Endothelial cell (in vitro differentiated cells): ENCODE measurements around the gene LRRC3B. TPM values are rescaled to one million over a fixed set of nuclear protein-coding genes. Genes with fewer than 3 reads are reported as not detected.

Source experiments
- DNase-seq: peaks from one replicate; pipeline ENCODE4 v3.0.0; 2021; ENCODE audit warnings: low spot score
- H3K27ac Mint-ChIP-seq: one replicate; pipeline ENCODE4 v1.8.0; 2021; ENCODE audit warnings: mixed read lengths, inconsistent platforms; ENCODE audit not compliant: unreplicated experiment
- H3K27me3 Mint-ChIP-seq: one replicate; pipeline ENCODE4 v1.8.0; 2021; ENCODE audit warnings: mild to moderate bottlenecking, moderate library complexity, mixed read lengths, inconsistent platforms; ENCODE audit not compliant: unreplicated experiment
- H3K36me3 Mint-ChIP-seq: one replicate; pipeline ENCODE4 v1.8.0; 2021; ENCODE audit warnings: mild to moderate bottlenecking, low read depth, mixed read lengths, inconsistent platforms; ENCODE audit not compliant: unreplicated experiment
- H3K4me1 Mint-ChIP-seq: one replicate; pipeline ENCODE4 v1.8.0; 2021; ENCODE audit warnings: mild to moderate bottlenecking, mixed read lengths, inconsistent platforms; ENCODE audit not compliant: unreplicated experiment
- H3K4me3 Mint-ChIP-seq: one replicate; pipeline ENCODE4 v1.8.0; 2021; ENCODE audit warnings: mild to moderate bottlenecking, mixed read lengths, inconsistent platforms; ENCODE audit not compliant: unreplicated experiment
- H3K9me3 Mint-ChIP-seq: one replicate; pipeline ENCODE4 v1.8.0; 2021; ENCODE audit warnings: mixed read lengths, inconsistent platforms; ENCODE audit not compliant: unreplicated experiment
- total RNA-seq: library from RNA; stranded (reverse); fragmentation: NEBNext Ultra II Directional; extraction: Animal tissue kit (Norgen Biotek cat#: 25700); gene quantifications from one replicate; pipeline ENCODE4 v1.2.1, GENCODE V29; 2021; ENCODE audit not compliant: unreplicated experiment
- TF ChIP-seq, protein P1 (sequence below): fragments of 200-600 bp; sonication (generic); IDR thresholded peaks from one replicate; pipeline ENCODE4 v1.5.0; 2021; ENCODE audit warnings: antibody characterized with exemption; ENCODE audit not compliant: unreplicated experiment

Gene LRRC3B
- total RNA-seq, 1 donor from 2014 or later = 3.6 TPM

DNA sequence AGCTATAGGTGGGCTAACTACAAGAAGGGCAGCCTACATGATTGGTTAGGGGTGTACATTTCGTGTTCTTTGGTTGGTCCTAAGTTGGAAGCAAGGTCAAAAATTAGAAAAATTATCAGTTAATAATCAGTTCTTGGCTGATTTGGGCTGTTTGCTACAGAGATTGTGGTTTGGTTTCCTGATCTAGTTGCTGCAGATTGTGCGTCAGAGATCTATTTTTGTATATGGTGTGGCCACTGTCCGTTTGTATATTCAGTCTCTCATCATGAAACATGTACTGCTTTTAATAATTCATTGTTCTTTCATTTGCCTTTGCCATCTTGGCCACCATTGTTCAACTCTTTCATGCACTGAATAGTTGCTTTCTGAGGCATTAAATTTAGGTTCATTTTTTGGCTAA, 80.9 kb downstream of the LRRC3B start:
- Mint-ChIP-seq H3K36me3 (no peaks in the 10 kb centered on the region), H3K27ac (no peak overlapping the region), H3K9me3 (no peaks in the 10 kb centered on the region), H3K27me3 (no peaks in the 10 kb centered on the region), H3K4me1 (no peaks in the 10 kb centered on the region), H3K4me3 (no peak overlapping the region)
- TF ChIP-seq, protein P1, sequence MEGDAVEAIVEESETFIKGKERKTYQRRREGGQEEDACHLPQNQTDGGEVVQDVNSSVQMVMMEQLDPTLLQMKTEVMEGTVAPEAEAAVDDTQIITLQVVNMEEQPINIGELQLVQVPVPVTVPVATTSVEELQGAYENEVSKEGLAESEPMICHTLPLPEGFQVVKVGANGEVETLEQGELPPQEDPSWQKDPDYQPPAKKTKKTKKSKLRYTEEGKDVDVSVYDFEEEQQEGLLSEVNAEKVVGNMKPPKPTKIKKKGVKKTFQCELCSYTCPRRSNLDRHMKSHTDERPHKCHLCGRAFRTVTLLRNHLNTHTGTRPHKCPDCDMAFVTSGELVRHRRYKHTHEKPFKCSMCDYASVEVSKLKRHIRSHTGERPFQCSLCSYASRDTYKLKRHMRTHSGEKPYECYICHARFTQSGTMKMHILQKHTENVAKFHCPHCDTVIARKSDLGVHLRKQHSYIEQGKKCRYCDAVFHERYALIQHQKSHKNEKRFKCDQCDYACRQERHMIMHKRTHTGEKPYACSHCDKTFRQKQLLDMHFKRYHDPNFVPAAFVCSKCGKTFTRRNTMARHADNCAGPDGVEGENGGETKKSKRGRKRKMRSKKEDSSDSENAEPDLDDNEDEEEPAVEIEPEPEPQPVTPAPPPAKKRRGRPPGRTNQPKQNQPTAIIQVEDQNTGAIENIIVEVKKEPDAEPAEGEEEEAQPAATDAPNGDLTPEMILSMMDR = no peak
- DNase-seq = no peak

DNA sequence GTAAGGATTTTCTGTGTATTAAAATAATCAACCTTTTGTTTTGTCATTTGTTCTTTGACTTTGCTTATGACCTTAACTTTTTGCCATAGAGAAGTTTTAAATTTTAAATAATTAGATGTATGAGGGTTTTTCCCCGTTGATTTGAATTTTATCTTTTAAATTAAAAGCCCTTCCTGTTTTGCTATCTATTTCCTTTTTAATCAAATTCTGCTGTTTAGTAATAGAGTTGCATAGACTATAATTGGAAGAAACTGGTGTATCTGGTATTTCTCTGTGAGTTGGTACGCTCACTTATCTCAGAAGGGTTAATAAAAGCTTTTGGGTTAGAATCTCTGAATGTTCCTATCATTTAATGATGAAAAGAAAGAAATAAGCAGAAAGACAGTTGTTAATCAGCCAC, 82.2 kb downstream of the LRRC3B start:
- TF ChIP-seq, protein P1 = no peak
- H3K4me3 Mint-ChIP-seq = no peak overlapping the region
- H3K9me3 Mint-ChIP-seq = no peaks in the 10 kb centered on the region
- H3K27me3 Mint-ChIP-seq = no peaks in the 10 kb centered on the region
- no peak overlapping the region for H3K27ac Mint-ChIP-seq
- no peaks in the 10 kb centered on the region for H3K36me3 Mint-ChIP-seq
- DNase-seq = no peak
- H3K4me1 Mint-ChIP-seq = no peaks in the 10 kb centered on the region

DNA sequence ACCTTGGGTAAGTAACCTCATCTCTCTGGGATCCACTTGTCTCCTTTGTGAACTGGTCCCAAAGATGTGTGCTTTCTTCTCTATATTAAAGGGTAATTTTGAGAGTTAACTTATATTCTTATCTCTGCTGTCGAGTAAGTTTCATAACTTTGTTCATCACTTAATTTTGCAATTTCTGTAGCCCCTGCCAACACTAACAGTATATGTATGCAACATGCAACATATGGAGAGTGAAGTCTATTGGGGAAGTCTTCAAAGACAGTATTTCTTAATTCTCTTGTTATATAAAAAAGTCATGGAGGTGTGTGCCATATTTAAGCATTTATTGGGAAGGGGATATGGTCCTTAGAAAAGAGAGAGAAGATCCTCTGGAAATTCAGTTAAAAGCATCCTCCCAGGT, 85.9 kb downstream of the LRRC3B start:
- Mint-ChIP-seq H3K27ac (no peak overlapping the region), H3K27me3 (no peaks in the 10 kb centered on the region), H3K9me3 (no peaks in the 10 kb centered on the region), H3K4me3 (no peak overlapping the region), H3K4me1 (no peaks in the 10 kb centered on the region), H3K36me3 (no peaks in the 10 kb centered on the region)
- no peak for DNase-seq
- TF ChIP-seq, protein P1 = no peak

DNA sequence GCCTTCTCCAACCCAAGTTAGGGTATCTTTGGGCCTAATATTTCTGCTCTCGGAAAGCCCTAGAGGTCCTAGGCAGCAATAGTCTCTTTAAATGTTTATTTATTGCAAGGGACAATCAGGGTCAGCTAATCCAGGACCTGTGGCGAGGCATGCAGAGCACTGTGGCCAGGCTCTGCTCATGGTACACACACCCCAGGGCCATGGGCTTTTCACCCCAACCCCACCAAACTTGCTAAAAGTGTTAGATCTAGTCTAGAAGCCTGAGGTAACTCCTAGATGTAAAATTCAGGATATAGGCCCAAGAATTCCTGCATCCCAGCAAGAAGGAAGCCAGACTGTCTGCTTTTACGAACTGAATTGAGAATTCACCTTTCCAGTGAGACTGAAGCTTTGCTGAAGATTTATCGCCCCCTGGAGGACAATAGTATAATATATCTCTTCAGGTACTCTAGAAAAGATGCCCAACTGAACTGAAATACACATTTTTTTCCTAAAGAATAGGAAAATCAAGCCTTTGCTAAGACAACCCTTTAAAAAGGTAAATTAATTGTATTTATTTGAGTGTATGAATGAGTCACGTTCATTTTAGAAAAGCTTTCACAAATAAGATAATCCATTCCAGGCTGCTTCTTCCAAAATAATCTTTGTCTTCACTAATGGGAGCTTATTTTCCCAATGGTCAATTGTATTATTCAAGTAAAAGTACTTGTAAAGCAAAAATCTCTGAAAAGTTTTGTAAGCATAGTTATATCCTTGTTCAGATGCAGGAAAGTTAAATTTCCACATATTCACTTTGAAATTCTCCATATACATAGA, 89.8 kb downstream of the LRRC3B start:
- Mint-ChIP-seq H3K27ac (no peak overlapping the region), H3K36me3 (no peaks in the 10 kb centered on the region), H3K27me3 (no peaks in the 10 kb centered on the region), H3K4me1 (no peaks in the 10 kb centered on the region), H3K4me3 (no peak overlapping the region), H3K9me3 (no peaks in the 10 kb centered on the region)
- TF ChIP-seq, protein P1 = peak; percentile 90
- DNase-seq = peak; percentile 15

DNA sequence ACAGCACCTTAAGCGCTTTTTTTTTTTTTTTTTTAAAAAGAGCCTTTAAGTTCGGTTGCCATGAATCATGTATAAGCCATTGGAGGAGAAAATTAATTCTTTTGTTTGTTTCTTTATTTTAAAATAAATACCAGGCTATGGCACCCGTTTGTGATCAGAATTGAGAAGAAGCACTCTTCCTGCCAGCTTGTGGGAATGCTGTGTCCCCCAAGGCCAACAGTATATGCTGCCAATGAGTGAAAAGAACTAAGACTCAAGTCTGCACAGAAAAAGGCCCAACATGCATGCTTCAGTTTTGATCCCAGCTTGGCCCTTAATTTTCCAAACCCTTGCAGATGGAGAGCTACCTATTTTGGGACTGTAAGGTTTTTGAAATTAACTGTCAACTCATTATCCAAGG, 90.5 kb downstream of the LRRC3B start:
- TF ChIP-seq, protein P1 = no peak
- Mint-ChIP-seq H3K27me3 (peaks cover 2% of the 10 kb centered on the region), H3K36me3 (no peaks in the 10 kb centered on the region), H3K27ac (no peak overlapping the region), H3K4me3 (no peak overlapping the region), H3K9me3 (no peaks in the 10 kb centered on the region), H3K4me1 (no peaks in the 10 kb centered on the region)
- no peak for DNase-seq
